Sigmoid colon (tissue), 4 donors: ENCODE results near the gene RIMKLB.

ENCODE experiments used
- CTCF ChIP-seq, 4 experiments: fragments of 450-650 bp in 3 of 4; fragments of 200-600 bp in 1 of 4; IDR thresholded peaks; one replicate each; pipeline ENCODE4 v1.5.1; 2016 to 2019; ENCODE audit warnings: antibody characterized with exemption in 4 of 4, mild to moderate bottlenecking in 3 of 4, moderate library complexity in 2 of 4
- EP300 ChIP-seq, 4 donors: sonication (generic); formaldehyde crosslinking; IDR thresholded peaks; one replicate each; pipeline ENCODE4 v1.6.1; 2017; ENCODE audit warnings: antibody characterized with exemption in 4 of 4
- POLR2AphosphoS5 ChIP-seq, 4 donors: sonication (generic); formaldehyde crosslinking; IDR thresholded peaks; one replicate each; pipeline ENCODE4 v1.6.1; 2017; ENCODE audit warnings: antibody characterized with exemption in 4 of 4

- TF ChIP-seq CTCF (IDR thresholded peaks at IDR 0.05) (no peak), EP300 (IDR thresholded peaks at IDR 0.05) (peak in 2 of 4 donors; percentile 64 to 79), POLR2AphosphoS5 (IDR thresholded peaks at IDR 0.05) (peak; percentile 67 to 85 (median 78))
These were observed 9.8 kb upstream of the RIMKLB start for GRCh38 chr12:8687846-8688601.
